SU-DHL-6 (cell line): Measurements from ENCODE around the gene AKTIP.
"Not testable (repeated sequence)": the region's sequence is repeated elsewhere in the genome, so short reads cannot be mapped to it uniquely, and the experiment has no call there.

Source experiments
- H2AFZ ChIP-seq: fragments of 200-600 bp; sonication (generic); 2 replicates; pipeline ENCODE4 v1.6.1; 2014; ENCODE audit warnings: low read depth, mild to moderate bottlenecking, moderate library complexity, mixed read lengths, antibody characterized with exemption, low read length; ENCODE audit not compliant: severe bottlenecking
- H3F3A ChIP-seq: fragments of 200-600 bp; shearing (Covaris generic); 2 replicates; pipeline ENCODE4 v1.6.0; 2016; ENCODE audit warnings: antibody characterized with exemption, mild to moderate bottlenecking; ENCODE audit not compliant: insufficient read depth
- H3K27ac ChIP-seq: fragments of 200-600 bp; sonication (generic); 2 replicates; pipeline ENCODE4 v1.5.1; 2016; ENCODE audit warnings: low read depth, mild to moderate bottlenecking, low read length, moderate library complexity, mixed read lengths
- H3K27me3 ChIP-seq: fragments of 200-600 bp; sonication (generic), shearing (Covaris generic); 2 replicates; pipeline ENCODE4 v1.6.0; 2014; ENCODE audit warnings: mild to moderate bottlenecking, low read length
- H3K36me3 ChIP-seq: fragments of 200-600 bp; sonication (generic); 2 replicates; pipeline ENCODE4 v1.6.1; 2014; ENCODE audit warnings: mild to moderate bottlenecking, low read length, mixed read lengths
- H3K4me2 ChIP-seq: fragments of 300-600, 200-600 bp; shearing (Covaris generic), sonication (generic); 2 replicates; pipeline ENCODE4 v1.6.0; 2014; ENCODE audit warnings: low read length, low read depth, mild to moderate bottlenecking; ENCODE audit not compliant: poor library complexity, severe bottlenecking
- H3K4me3 ChIP-seq: fragments of 200-600 bp; sonication (generic); 2 replicates; pipeline ENCODE4 v1.5.1; 2014; ENCODE audit warnings: antibody characterized with exemption, low read length, mild to moderate bottlenecking, mixed read lengths; ENCODE audit not compliant: insufficient read depth, poor library complexity, severe bottlenecking
- H3K79me2 ChIP-seq: fragments of 200-600 bp; sonication (generic); 2 replicates; pipeline ENCODE4 v1.6.1; 2014; ENCODE audit warnings: mild to moderate bottlenecking, low read length, moderate library complexity; ENCODE audit not compliant: insufficient read depth
- H3K9ac ChIP-seq: fragments of 200-600 bp; sonication (generic); 2 replicates; pipeline ENCODE4 v1.7.0; 2014; ENCODE audit warnings: mild to moderate bottlenecking, low read length
- H3K9me2 ChIP-seq: fragments of 200-600 bp; sonication (generic); replicated peaks from 2 replicates; pipeline ENCODE4 v1.6.1; 2014; ENCODE audit warnings: low read length; ENCODE audit not compliant: insufficient read depth
- H3K9me3 ChIP-seq: fragments of 200-600 bp; sonication (generic); 2 replicates; pipeline ENCODE4 v1.6.1; 2014; ENCODE audit warnings: low read length, mixed read lengths; ENCODE audit not compliant: insufficient read depth
- H4K20me1 ChIP-seq: fragments of 200-600 bp; sonication (generic); 2 replicates; pipeline ENCODE4 v1.6.1; 2014; ENCODE audit warnings: low read depth, mild to moderate bottlenecking, antibody characterized with exemption, low read length, moderate library complexity, mixed read lengths
- EZH2phosphoT487 ChIP-seq: fragments of 200-600 bp; sonication (generic), shearing (Covaris generic); conservative IDR thresholded peaks from 2 replicates; pipeline ENCODE4 v1.6.1; 2018; ENCODE audit warnings: mild to moderate bottlenecking, antibody characterized with exemption, low read length, moderate library complexity, mixed read lengths
- TF ChIP-seq, protein P1 (sequence below): fragments of 200-600 bp; sonication (generic); IDR thresholded peaks from one replicate; pipeline ENCODE4 v1.5.1; 2017; ENCODE audit warnings: antibody characterized with exemption, mild to moderate bottlenecking, low read length, moderate library complexity; ENCODE audit not compliant: insufficient read depth, poor library complexity, severe bottlenecking

AKTIP gene

DNA sequence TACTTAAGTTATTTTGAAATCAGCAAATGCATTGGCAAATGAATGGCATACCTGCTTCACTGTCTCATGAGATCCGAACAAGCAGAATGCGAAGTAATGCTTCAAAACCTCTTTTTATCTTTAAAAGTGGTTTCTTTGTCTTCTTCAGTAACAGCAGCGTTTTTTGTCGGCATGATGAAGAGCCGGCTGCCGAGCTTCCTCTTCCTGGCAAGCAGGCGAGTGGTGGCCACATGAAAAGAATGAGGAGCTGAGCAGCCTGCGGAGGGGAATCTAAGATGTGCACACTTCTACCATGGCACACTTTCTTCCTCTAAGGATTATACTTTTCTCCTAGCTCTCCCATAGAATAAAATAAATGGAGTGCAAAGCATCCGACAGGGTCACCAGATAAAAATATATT lies 42.4 kb upstream of the AKTIP start:
- TF ChIP-seq EZH2phosphoT487, result no peak
- TF ChIP-seq, protein P1, sequence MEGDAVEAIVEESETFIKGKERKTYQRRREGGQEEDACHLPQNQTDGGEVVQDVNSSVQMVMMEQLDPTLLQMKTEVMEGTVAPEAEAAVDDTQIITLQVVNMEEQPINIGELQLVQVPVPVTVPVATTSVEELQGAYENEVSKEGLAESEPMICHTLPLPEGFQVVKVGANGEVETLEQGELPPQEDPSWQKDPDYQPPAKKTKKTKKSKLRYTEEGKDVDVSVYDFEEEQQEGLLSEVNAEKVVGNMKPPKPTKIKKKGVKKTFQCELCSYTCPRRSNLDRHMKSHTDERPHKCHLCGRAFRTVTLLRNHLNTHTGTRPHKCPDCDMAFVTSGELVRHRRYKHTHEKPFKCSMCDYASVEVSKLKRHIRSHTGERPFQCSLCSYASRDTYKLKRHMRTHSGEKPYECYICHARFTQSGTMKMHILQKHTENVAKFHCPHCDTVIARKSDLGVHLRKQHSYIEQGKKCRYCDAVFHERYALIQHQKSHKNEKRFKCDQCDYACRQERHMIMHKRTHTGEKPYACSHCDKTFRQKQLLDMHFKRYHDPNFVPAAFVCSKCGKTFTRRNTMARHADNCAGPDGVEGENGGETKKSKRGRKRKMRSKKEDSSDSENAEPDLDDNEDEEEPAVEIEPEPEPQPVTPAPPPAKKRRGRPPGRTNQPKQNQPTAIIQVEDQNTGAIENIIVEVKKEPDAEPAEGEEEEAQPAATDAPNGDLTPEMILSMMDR, result no peak
- Histone ChIP-seq H3K9ac (no peak overlapping the region), H3K36me3 (no peaks in the 10 kb centered on the region), H3K4me2 (no peak overlapping the region), H3F3A (no peaks in the 10 kb centered on the region), H3K27me3 (no peaks in the 10 kb centered on the region), H2AFZ (no peak overlapping the region), H3K9me3 (no peaks in the 10 kb centered on the region), H3K4me3 (no peak overlapping the region), H3K9me2 (no peaks in the 10 kb centered on the region), H3K79me2 (no peaks in the 10 kb centered on the region), H3K27ac (no peak overlapping the region), H4K20me1 (no peaks in the 10 kb centered on the region)

- H3K36me3 ChIP-seq, result no peaks in the 10 kb centered on the region
- no peaks in the 10 kb centered on the region for H4K20me1 ChIP-seq
- no peaks in the 10 kb centered on the region for H3F3A ChIP-seq
- H3K9me2 ChIP-seq, result no peaks in the 10 kb centered on the region
- no peak overlapping the region for H3K4me2 ChIP-seq
- no peak overlapping the region for H2AFZ ChIP-seq
- no peaks in the 10 kb centered on the region for H3K27me3 ChIP-seq
- no peak for TF ChIP-seq EZH2phosphoT487
- no peak overlapping the region for H3K27ac ChIP-seq
- no peak overlapping the region for H3K9ac ChIP-seq
- H3K4me3 ChIP-seq, result no peak overlapping the region
- H3K79me2 ChIP-seq, result no peaks in the 10 kb centered on the region
- no peaks in the 10 kb centered on the region for H3K9me3 ChIP-seq
Measured at GRCh38 chr16:53542283-53542682, 39.3 kb upstream of the AKTIP start.

- TF ChIP-seq, protein P1, result no peak
- TF ChIP-seq EZH2phosphoT487, result no peak
- Histone ChIP-seq H3K9me3 (no peaks in the 10 kb centered on the region), H3K9ac (no peak overlapping the region), H3K79me2 (no peaks in the 10 kb centered on the region), H3F3A (no peaks in the 10 kb centered on the region), H3K9me2 (no peaks in the 10 kb centered on the region), H3K4me3 (no peak overlapping the region), H2AFZ (no peak overlapping the region), H4K20me1 (no peaks in the 10 kb centered on the region), H3K27me3 (no peaks in the 10 kb centered on the region), H3K27ac (no peak overlapping the region), H3K36me3 (no peaks in the 10 kb centered on the region), H3K4me2 (no peak overlapping the region)
Measured at GRCh38 chr16:53541326-53541725, 38.3 kb upstream of the AKTIP start.

DNA sequence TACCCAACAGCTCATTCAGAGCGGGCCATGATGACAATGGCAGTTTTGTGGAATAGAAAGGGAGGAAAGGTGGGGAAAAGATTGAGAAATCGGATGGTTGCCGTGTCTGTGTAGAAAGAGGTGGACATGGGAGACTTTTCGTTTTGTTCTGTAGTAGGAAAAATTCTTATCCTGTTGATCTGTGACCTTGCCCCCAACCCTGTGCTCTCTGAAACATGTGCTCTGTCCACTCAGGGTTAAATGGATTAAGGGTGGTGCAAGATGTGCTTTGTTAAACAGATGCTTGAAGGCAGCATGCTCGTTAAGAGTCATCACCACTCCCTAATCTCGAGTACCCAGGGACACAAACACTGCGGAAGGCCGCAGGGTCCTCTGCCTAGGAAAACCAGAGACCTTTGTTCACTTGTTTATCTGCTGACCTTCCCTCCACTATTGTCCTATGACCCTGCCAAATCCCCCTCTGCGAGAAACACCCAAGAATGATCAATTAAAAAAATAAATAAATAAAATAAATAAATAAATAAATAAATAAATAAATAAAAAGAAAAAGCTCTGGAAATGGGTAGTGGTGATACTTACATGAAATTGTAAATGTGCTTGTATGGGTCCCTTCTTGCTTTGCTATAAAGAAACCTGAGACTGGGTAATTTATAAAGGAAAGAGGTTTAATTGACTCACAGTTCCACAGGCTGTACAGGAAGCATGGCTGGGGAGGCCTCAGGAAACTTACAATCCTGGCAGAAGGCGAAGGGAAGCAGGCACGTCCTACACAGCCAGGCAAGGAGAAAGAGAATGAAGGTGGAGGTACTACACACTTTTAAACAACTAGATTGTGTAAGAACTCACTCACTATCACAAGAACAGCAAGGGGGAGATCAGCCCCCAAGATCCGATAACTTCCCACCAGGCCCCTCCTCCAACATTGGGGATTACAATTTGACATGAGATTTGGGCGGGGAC lies 37.0 kb upstream of the AKTIP start:
- not testable (repeated sequence) for H3K9me3 ChIP-seq, H3K79me2 ChIP-seq

DNA sequence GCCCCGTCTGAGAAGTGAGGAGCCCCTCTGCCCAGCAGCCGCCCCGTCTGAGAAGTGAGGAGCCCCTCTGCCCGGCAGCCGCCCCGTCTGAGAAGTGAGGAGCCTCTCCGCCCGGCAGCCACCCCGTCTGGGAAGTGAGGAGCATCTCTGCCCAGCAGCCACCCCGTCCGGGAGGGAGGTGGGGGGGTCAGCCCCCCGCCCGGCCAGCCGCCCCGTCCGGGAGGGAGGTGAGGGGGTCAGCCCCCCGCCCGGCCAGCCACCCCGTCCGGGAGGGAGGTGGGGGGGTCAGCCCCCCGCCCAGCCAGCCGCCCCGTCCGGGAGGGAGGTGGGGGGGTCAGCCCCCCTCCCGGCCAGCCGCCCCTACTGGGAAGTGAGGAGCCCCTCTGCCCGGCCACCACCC lies 36.3 kb upstream of the AKTIP start:
- not testable (repeated sequence) for H3K4me2 ChIP-seq, H3K9me3 ChIP-seq, H3K36me3 ChIP-seq, H4K20me1 ChIP-seq, H3K4me3 ChIP-seq, H3K27ac ChIP-seq, H3K9me2 ChIP-seq, H3F3A ChIP-seq, H3K79me2 ChIP-seq, H3K9ac ChIP-seq, H3K27me3 ChIP-seq, H2AFZ ChIP-seq

More for the DNA sequence above, 37.0 kb upstream of the AKTIP start:
- not testable (repeated sequence) for H3K9me2 ChIP-seq, H2AFZ ChIP-seq, H3K9ac ChIP-seq, H3F3A ChIP-seq, H3K4me2 ChIP-seq, H3K36me3 ChIP-seq, H3K27ac ChIP-seq, H3K27me3 ChIP-seq, H3K4me3 ChIP-seq, H4K20me1 ChIP-seq
